SH-SY5Y (cell line): ENCODE measurements around the gene PANK3.

ENCODE experiments used
- GATA2 ChIP-seq: IDR thresholded peaks from 2 replicates; pipeline ENCODE4 v1.6.1; 2011; ENCODE audit warnings: mild to moderate bottlenecking, low read depth, low read length
- GATA3 ChIP-seq: IDR thresholded peaks from 2 replicates; pipeline ENCODE4 v1.6.1; 2011; ENCODE audit warnings: low read depth, mild to moderate bottlenecking, low read length, moderate library complexity

DNA sequence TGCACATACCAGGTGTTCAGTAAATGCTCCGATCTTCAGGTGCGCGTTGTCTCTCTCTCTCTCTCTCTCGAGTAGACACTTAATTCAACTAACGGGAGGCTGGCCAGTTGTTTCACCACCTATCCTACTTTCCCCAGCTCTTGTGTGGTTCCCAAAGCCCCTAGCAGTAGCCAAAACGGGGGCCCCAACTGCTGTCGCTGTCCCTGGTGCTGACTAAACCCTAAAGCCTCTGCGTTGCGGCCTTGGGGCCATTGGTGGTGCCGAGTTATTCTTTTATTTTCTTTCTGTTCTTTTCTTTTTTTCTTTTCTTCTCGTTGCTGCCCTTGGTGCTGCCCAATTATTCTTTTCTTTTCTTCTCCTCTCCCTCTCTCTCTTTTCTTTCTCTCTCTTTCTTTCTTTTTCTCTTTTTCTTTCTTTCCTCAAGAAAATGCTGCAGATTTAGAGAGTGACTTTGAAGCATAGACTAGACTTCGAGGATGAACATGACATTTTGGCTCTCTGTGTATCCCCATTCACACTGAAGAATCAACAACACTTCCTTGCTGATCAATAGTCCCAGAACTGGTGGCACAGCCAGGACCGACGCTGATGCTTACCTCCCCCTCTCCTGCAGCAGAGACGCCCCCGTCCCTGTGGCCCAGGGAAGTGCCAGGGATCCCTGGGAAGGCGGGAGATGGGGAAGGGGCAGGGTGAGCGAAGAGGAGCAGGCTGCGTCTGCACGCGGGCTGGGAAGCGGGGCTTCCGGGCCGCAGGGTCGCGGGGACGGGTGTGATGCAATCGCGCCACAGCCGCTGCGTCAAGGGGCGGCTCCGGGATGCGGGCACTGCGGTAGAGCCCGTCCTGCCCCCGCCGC, 50.4 kb downstream of the PANK3 start, which contains the start of gene FBLL1:
- no peak for TF ChIP-seq GATA3
- 0 out of 2 replicates have a peak, but pooled peaks have one; percentile 21 for TF ChIP-seq GATA2
